Retinal pigment epithelial cell (primary cell): ENCODE data around the gene PYDC1.
"Not testable (repeated sequence)": the region's sequence is repeated elsewhere in the genome, so short reads cannot be mapped to it uniquely, and the experiment has no call there.

Source experiments
- DNase-seq: peaks from one replicate; pipeline ENCODE4 v3.0.0-alpha.2; 2010; ENCODE audit warnings: low read depth
- H3K4me3 ChIP-seq: 2 replicates; pipeline ENCODE4 v1.5.1; 2011; ENCODE audit warnings: mild to moderate bottlenecking, low read length, control low read depth, moderate library complexity
- CTCF ChIP-seq: conservative IDR thresholded peaks from 2 replicates; pipeline ENCODE4 v1.5.1; 2011; ENCODE audit warnings: low read depth, low read length, control low read depth, inconsistent platforms

Gene PYDC1

DNA sequence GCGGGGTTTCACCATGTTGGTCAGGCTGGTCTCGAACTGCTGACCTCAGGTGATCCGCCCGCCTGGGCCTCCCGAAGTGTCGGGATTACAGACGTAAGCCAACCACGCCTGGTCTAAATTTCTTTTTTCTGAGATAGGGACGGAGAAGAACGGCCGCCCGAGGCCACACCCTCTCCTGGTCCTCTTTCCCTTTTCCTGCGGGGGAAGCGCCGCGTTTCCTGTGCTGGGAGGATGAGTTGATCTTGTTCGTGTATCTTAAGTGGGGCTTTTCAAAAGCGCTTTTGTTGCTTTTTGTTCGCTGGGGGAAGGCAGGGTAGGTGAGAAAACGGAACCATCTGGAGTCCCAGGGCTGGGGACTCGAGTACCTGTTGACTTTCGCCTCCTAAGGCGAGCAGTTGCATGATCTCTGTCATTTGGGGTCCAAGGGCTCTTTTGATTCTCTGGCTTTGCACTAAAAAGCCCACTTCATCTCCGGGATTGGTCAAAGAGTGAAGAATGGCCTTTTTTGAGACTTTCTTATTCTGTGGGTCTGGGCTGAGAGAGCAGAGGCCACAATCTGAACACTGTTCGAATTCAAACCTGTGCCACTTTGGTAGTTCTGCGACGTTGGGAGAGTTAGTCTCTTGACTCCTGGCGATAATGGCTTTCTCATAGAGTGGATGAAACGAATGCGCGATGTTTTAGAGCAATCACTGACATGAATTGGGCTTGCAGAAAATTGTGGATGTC, 35.7 kb downstream of the PYDC1 start:
- no peak for TF ChIP-seq CTCF
- H3K4me3 ChIP-seq, result peak overlapping the region; percentile 93
- DNase-seq, result no peak

DNA sequence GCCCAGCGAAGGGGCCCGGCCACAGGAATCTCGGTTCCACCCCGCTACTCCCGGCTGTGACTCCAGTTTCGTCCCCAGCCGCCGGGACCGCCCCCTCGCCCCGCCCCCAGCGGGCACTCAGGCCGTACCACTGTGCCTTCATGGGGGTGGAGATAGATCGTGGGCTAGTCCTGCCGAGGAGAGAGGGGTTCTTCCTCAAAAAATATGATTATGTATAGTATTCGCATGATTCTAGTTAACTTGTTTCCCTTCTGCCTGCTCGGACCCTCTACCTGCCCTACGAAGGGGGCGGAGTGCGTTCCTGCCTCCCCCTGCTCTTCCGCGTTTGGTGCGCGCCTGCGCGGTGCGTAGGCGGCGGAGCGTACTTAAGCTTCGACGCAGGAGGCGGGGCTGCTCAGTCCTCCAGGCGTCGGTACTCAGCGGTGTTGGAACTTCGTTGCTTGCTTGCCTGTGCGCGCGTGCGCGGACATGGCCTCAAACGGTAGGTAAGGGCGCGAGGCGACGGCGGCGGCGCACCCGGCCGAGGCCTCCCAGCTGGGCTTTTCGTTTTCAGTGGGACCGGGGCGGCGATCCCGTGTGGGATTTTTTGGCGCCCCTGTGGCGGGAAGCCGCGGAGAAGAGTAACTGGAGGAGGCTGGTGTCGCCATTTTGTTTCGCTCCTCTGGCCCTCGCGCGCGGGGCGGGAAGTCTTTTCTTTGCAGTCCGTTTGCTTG, 37.0 kb downstream of the PYDC1 start, which contains the start of gene FUS:
FUS (plus strand) TSS at position 393 of the 713 bp plus-strand sequence; CDS start at position 469, 76 bp downstream.
- peak; percentile 41 for DNase-seq
- peak within 1 kb of the TSS; percentile 93 for H3K4me3 ChIP-seq
- no peak for TF ChIP-seq CTCF

DNA sequence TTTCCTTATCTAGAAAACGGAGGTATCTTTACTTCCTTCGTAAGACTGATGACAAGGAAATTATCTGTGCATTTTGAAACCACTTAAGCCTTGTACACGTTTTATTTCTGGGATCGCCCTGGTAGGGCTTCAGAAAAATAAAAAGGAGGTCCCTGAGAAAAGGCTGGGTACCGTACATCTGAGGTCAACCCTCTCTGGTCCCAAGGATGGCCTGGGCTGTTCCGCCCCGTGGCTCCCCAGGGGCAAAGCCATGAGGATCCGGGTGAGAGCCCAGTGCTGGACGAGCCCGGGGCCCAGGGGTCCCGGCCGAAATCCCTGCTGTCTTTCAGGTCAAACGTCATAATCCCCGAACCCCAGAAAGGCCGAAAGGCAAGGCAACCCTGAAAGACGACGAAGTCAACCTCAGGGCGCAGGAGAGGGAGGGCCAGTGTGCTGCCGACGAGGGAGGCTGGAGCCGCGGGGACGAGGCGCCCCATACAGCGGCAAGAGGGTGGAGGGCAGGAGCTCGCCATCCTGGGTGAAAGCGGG, 37.7 kb downstream of the PYDC1 start:
- no peak for DNase-seq
- H3K4me3 ChIP-seq, result peak overlapping the region; percentile 93
- TF ChIP-seq CTCF, result no peak

- TF ChIP-seq CTCF, result no peak
- H3K4me3 ChIP-seq, result no peak overlapping the region
- DNase-seq, result no peak
Observed at GRCh38 chr16:31177136-31177535, 39.8 kb downstream of the PYDC1 start.

DNA sequence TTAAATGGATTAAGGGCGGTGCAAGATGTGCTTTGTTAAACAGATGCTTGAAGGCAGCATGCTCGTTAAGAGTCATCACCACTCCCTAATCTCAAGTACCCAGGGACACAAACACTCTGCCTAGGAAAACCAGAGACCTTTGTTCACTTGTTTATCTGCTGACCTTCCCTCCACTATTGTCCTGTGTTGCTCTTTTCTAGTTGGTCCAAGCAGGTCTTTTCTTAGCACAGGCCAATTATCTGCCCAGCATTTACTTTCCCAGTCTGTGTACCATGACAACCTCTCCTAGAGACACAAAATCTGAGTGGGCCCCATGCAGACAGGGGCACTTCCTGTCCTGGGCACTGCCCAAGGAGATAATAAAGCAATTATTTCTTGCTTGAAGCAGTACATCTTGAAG, 46.9 kb downstream of the PYDC1 start:
- not testable (repeated sequence) for DNase-seq, H3K4me3 ChIP-seq

- H3K4me3 ChIP-seq, result no peak overlapping the region
- TF ChIP-seq CTCF, result no peak
- no peak for DNase-seq
Observed at GRCh38 chr16:31168848-31169247, 48.1 kb downstream of the PYDC1 start.

GRCh38 chr16:31167315-31167714, 49.6 kb downstream of the PYDC1 start:
- TF ChIP-seq CTCF, result no peak
- H3K4me3 ChIP-seq, result no peak overlapping the region
- DNase-seq, result no peak
